Ishikawa (cell line): ENCODE measurements around the gene RGS16.

ENCODE experiments used
- CEBPB ChIP-seq: IDR thresholded peaks from 2 replicates; pipeline ENCODE4 v1.6.1; 2012
- CREB1 ChIP-seq: IDR thresholded peaks from 2 replicates; pipeline ENCODE4 v1.6.1; 2012; ENCODE audit warnings: low read depth
- EGR1 ChIP-seq: IDR thresholded peaks from 2 replicates; pipeline ENCODE4 v1.6.1; 2012
- EP300 ChIP-seq: IDR thresholded peaks from 2 replicates; pipeline ENCODE4 v1.6.1; 2012; ENCODE audit warnings: borderline replicate concordance
- FOXM1 ChIP-seq: IDR thresholded peaks from 2 replicates; pipeline ENCODE4 v1.6.1; 2012; ENCODE audit warnings: low read depth, borderline replicate concordance
- MAX ChIP-seq: IDR thresholded peaks from 2 replicates; pipeline ENCODE4 v1.6.1; 2012
- NFIC ChIP-seq: IDR thresholded peaks from 2 replicates; pipeline ENCODE4 v1.6.1; 2012
- RAD21 ChIP-seq: IDR thresholded peaks from 2 replicates; pipeline ENCODE4 v1.6.1; 2012; ENCODE audit warnings: low read depth
- REST ChIP-seq: IDR thresholded peaks from 2 replicates; pipeline ENCODE4 v1.6.1; 2012; ENCODE audit warnings: low read depth, mild to moderate bottlenecking
- TAF1 ChIP-seq: IDR thresholded peaks from 2 replicates; pipeline ENCODE4 v1.6.1; 2012; ENCODE audit warnings: low read depth, mild to moderate bottlenecking
- TCF12 ChIP-seq: IDR thresholded peaks from 2 replicates; pipeline ENCODE4 v1.6.1; 2012; ENCODE audit warnings: low read depth
- TEAD4 ChIP-seq: IDR thresholded peaks from 2 replicates; pipeline ENCODE4 v1.6.1; 2012
- USF1 ChIP-seq: IDR thresholded peaks from 2 replicates; pipeline ENCODE4 v1.6.1; 2012
- YY1 ChIP-seq: IDR thresholded peaks from 2 replicates; pipeline ENCODE4 v1.6.1; 2012; ENCODE audit warnings: low read depth
- ZBTB7A ChIP-seq: IDR thresholded peaks from 2 replicates; pipeline ENCODE4 v1.6.1; 2012; ENCODE audit warnings: low read depth

Gene RGS16

DNA sequence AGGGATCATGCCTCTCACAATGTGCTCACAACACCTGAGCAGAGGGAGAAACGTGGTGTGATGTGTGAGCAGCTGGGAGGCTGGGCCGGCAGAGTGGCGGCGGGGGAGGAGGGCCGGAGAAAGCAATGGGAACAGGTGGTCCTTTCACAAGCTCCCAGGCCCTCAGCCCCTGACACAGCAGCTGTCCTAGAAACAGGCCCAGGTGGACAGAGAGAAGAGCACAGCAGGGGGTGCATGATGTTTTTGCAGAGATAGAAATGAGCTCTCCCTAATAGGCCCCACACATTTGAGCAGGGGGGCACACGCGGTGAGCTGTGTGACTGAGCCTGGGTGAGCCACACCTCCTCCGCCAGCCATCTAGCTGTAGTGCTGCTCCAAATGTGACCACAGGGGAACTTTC is 7.6 kb upstream of the RGS16 start:
- no peak for TF ChIP-seq NFIC
- no peak for TF ChIP-seq REST
- no peak for TF ChIP-seq CEBPB
- TF ChIP-seq TAF1, result no peak
- no peak for TF ChIP-seq TCF12
- TF ChIP-seq ZBTB7A, result no peak
- no peak for TF ChIP-seq YY1
- no peak for TF ChIP-seq EGR1
- no peak for TF ChIP-seq TEAD4
- TF ChIP-seq USF1, result no peak
- TF ChIP-seq EP300, result no peak
- no peak for TF ChIP-seq FOXM1

DNA sequence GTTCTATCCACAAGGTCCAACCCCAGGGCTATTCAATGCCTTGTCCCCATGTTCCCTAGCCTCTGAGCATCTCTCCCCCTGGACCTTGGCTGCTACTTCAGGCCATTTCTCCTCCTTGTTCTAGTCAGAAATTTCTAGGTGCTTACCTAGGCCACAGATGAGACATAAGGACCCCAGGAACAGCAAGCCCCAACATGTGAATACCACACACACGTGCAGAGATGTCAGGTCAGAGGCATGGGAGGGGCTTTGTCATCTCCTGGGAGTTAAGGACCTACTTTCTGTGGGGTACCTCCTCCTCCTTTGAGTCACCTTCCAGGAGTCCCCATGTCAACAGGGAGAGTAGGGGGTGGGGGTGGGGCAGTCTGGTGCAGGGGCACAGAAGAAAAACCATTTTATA is 7.1 kb upstream of the RGS16 start:
- no peak for TF ChIP-seq YY1
- no peak for TF ChIP-seq MAX
- no peak for TF ChIP-seq REST
- no peak for TF ChIP-seq RAD21
- TF ChIP-seq EP300, result no peak
- TF ChIP-seq ZBTB7A, result no peak
- no peak for TF ChIP-seq NFIC
- no peak for TF ChIP-seq FOXM1

DNA sequence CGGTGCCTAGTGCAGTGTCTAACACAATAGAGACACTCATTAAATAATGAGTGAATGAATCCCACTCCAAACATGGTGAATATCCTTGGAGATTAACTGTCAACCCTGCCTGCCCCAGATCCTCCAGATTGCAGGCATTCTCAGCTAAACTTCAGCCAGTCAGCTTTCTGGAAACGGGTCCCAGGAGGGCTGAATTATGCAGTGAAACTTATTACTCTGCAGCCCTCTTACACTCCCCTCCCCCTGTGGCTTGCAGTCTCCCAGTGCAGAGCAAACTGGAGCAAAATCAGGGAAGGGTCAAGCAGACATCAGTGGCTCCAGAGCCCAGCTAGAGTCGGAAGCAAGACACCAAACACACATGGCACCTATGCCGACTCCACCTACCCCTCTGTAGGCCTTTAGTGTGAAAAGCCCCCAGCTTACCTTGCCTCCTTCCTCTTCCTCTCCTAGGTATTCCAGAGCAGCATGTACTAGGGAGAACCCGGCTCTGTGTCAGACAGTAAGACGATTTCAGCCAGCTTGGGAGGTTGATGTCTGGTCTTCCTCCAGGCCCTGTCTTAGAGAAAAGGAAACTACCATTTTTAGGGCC is 6.5 kb upstream of the RGS16 start:
- TF ChIP-seq TEAD4, result no peak
- no peak for TF ChIP-seq TCF12
- no peak for TF ChIP-seq USF1

DNA sequence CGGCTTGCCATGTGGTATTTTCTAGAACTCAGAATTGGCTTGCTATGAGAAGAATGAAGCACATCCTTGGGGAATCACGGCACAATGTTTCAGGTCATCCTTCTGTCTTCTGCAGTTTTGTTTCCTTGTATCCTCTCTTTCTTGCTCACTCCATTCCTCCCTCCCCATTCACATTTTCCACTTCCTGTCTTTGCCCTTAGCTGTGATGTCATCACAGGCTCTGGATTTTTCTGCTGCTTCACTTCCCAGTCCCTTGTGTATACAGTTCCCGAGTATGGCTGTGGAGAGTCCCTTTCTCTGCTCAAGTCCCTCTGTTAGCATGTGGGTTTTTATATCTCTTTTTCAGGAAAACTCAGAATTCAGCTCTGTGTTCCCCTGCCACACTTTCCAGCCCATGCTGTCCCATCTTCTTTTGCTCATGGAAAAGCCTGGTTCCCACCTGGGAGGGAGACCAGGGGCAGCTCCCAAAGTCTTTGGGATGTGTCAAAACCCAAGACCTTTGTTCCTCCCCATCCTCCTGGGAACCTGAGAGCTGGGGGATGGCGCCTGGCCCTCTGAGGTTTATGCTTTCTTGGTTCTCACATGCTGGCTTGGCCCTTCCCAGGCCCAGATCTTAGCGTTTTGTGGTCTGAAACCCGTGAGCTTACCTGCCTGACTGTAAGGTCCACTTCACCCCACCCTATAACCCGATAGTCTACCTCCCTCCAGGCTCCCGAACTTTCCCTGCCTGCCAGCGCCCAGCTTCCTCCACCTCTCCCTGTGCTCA is 4.8 kb upstream of the RGS16 start:
- no peak for TF ChIP-seq REST

- no peak for TF ChIP-seq CREB1
- no peak for TF ChIP-seq EGR1
- TF ChIP-seq FOXM1, result no peak
These were observed 4.0 kb upstream of the RGS16 start for GRCh38 chr1:182608236-182608635.

DNA sequence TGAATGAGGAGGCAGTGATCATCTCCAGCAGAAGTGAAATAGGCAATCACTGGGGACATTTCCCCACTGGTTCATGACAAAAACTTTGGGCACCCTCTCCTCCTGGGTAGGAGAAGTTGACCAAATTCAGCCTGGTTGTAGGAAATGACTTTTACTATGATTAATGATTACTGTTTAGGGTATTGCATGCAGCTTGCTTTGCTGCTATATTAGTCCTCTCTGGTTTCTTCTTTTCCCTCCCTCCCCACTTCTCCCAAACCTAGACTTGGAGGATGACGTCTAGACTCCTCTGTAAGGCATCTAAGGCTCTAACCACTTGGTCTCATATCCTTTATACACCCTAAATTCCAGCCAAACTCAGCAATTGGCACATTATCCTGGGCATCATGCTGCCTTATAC is 3.4 kb upstream of the RGS16 start:
- no peak for TF ChIP-seq ZBTB7A
- no peak for TF ChIP-seq YY1
- TF ChIP-seq CEBPB, result no peak
- TF ChIP-seq NFIC, result no peak
- no peak for TF ChIP-seq TAF1
- TF ChIP-seq EGR1, result no peak
